GM18498 (cell line): ENCODE data around the gene ALX4.

Experiments used
- ATAC-seq: cut with Tn5 transposase; IDR thresholded peaks from one replicate; pipeline ENCODE4 v1.9.1; 2021; ENCODE audit warnings: mild to moderate bottlenecking, moderate library complexity; ENCODE audit not compliant: unreplicated experiment

The ALX4 gene

DNA sequence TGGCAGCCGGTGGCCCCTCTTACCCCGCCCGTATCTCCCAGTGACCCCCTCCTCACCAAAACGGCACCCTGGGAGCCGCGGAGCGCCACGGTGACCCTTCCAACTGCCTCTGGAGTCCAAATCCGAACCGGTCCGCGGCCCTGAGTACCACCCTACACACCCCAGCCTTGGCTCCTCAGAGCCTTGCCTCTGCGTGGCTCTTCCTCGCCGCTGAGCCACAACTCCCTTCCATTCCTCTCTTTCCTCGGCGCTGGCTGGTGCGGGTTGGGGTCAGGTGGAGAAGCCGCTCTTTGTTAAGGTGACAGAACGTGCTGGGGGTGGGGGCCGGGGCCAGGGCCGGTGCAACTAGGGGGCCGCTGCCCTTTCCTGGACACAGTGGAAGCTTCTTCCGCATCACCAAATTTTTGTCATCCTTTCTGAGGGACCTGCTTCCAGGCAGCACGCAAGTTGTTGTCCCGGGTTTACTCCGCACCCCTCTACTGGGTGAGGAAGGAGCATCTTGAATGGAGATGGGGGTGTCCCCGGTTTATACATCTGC is 6.5 kb downstream of the ALX4 start:
- ATAC-seq, result no peak

DNA sequence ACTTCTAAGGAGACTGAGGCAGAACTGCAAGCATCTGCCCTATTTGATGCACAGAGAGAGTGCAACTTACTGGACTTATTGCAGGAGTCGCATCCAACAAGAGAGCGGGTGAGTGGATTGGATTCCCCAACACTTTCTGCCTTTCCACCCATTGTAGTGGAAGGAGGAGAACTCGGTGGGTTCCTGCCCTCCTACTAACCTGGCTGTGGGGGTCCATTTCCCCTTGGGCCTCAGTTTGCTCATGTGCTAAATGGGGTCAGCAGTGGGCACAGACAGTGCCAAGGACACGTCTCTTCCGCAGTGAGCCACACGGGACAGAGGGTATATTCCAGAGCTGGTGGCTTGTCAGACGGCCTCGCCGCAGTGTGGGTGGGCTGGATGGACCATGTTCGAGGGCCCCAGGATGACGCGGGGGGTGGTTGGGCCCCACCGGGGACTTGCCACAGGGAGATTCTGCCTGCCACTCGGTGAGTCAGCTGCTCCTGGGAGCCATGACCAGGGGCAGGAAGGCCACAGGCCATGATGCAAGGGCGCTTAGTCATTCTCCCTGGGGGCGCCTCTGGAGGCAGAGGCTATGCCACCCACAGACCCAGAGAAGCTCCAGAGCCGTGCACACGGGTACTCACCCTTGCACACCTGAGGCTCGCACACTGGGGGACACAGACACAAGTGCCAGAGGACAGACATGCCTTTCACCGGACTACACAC is 8.2 kb downstream of the ALX4 start:
- no peak for ATAC-seq

GRCh38 chr11:44300844-44301563 is 8.9 kb downstream of the ALX4 start:
- ATAC-seq, result no peak

- no peak for ATAC-seq
Measured at GRCh38 chr11:44298862-44299261, 11.1 kb downstream of the ALX4 start.

DNA sequence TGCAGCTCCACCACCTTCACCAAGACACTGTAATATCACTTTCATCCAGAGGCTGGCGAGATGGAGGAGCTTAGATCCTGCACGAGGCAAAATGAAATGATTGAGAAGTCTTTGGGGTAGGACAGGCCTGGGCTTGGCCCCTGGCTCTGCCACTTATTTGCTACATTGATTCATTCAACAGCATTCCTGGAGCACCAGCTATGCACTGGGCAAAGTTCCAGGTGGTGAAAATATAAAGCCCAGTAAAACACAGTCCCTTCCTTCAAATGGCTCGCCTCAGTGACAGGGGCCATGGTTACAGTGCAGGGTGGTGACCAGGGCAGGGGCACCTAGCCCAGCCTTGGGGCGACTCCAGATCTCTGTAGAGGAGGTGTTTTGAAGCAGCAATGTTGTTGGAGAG is 19.7 kb downstream of the ALX4 start:
- no peak for ATAC-seq

GRCh38 chr11:44288133-44288526 is 21.8 kb downstream of the ALX4 start:
- no peak for ATAC-seq

GRCh38 chr11:44286911-44287310 is 23.0 kb downstream of the ALX4 start:
- ATAC-seq, result no peak

DNA sequence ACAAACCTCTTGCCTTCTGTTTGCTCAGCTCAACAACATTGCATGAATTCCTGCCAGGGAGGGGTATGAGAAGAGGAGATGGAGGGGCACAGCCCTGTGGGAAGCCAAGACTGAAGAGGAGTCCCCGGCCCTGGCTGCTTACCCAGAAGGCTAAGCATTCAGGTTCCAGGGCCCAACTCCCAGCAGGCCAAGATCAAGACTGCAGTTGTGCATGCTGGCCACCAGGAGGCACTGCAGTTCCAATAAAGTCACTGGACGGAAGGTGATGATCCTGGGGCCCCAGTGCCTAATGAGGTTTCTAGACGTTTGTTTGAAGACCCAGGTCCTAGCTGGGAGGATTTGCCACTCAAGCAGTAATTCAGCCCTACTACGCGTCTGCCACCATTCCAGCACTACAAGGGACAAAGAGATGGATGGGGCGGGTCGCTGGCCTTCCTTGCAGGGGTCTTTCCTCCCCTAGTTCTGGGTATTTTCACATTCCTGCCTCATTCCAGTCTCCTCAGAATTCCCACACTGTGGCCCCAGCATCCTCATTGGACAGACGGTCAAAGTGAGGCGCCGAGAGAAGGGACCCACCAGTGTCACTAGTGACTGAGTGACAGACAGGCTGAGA is 23.6 kb downstream of the ALX4 start:
- ATAC-seq, result peak; percentile 72

- ATAC-seq, result peak; percentile 21
Measured at GRCh38 chr11:44285756-44286155, 24.2 kb downstream of the ALX4 start.

GRCh38 chr11:44282620-44283019 is 27.3 kb downstream of the ALX4 start:
- ATAC-seq, result no peak

DNA sequence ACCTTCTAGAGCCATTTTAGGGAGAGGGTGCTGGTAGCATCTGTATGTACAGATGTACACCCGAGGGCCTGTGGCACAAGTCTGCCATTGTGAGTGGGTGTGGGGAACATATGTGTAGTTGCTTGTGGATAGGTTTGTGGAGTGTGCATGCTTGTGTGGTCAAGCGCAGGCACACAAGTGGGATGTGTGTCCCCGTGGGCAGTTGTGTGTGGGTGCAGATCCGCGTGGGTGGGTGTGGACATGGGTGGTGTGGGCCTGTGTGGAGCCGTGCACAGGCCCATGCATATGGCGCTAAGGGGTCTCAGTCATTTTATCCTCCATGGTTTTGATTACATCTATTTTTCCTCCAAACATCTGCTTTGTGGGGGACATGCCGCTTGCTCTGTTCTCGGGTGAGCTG is 28.8 kb downstream of the ALX4 start:
- no peak for ATAC-seq

GRCh38 chr11:44280257-44280656 is 29.7 kb downstream of the ALX4 start:
- ATAC-seq, result no peak

DNA sequence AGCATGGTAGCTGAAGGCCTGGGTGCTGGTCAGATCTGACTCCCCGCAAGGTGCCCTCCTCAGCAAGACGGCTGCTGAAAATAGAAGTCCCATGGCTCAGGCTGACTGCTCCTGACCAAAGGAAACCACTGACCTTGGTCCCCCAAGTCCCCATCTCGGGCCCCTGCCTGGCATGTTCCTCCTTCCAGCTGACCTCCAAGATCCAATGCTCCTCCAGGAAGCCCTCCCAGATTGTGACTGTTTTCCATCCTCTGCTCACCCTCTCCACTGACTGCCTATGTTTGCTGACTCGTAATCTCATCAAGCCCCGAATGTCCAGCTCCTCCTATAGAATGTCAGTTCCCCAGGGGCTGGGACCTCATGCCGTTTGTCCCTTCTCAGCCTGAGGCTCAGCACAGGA is 30.5 kb downstream of the ALX4 start:
- no peak for ATAC-seq

DNA sequence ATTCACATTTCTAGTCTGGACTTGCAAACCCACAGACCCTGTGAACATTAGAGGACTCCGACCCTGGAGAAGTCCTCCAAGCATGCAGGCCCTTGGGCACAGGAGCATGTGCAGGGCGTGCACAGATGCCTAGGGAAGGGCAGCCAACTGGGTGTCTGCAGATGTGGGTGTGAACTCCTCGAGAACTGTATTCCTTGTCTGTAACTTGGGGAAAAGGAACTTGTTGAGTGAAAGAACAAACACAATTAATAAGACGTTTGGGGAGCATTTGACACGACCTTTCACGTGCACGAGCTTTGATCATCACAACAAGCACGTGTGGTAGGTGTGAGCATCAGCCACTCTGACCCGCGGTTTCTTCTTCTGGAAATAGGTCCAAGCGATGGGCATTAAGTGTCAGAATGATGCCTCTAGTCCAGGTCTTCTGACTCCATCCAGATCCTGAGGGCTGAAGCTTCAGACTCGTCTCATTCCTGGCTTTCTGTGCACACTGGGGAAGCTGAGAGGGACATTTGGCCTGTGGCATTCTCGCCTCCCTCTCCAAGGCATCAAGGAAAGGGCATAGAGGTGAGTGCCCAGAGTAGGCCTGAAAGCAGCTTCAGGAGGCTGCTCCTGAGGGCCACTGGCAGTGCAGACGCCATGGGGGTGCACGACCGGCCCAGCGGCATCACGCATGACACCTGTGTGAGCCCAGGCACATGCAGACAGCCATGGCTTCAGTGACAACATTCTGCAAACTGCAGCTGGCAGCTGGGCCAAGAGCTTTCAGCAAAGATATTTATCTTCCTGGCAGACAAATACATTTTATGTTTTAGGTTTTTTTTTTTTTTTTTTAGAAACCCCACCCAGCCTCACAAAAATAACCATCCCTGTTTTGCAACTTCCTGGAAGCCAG is 32.5 kb downstream of the ALX4 start:
- no peak for ATAC-seq

GRCh38 chr11:44275961-44276550 is 33.9 kb downstream of the ALX4 start:
- no peak for ATAC-seq

DNA sequence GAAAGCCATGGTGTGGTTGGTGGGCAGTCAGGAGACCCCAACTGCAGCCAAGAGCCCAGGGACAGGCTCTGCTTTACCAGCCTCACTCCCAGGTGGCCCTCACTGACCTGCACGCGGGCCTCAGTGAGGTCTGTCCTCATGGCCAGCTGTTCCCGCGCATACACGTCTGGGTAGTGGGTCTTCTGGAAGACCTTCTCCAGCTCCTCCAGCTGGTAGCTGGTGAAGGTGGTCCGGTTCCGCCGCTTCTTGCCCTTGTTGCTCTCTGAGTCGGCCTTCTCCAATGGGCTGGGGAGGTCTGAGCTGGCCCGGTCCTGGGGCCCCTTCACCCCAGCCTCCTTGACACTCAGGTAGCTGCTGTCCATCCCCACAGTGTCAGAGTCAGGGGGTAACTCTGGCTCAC is 34.7 kb downstream of the ALX4 start:
- no peak for ATAC-seq

GRCh38 chr11:44274404-44274803 is 35.5 kb downstream of the ALX4 start:
- ATAC-seq, result no peak

DNA sequence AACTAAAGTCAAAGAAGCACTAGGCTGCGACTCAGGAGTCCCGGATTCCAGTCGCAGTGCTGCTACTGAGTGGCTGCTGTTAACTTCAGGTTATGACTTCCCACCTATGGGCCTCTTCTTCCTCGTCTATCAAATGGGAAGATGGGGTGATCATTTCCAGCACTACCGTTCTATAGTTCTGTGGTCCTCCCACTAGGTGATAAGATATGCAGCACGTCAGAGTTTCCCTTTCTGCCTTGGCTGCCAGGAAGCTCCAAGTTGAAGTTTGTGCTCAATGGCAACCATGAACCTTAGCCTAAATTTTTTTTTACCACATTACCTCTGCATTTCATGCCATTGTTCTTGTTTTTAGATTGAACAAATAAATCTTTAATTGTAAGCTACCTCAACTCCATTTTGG is 38.7 kb downstream of the ALX4 start:
- no peak for ATAC-seq

DNA sequence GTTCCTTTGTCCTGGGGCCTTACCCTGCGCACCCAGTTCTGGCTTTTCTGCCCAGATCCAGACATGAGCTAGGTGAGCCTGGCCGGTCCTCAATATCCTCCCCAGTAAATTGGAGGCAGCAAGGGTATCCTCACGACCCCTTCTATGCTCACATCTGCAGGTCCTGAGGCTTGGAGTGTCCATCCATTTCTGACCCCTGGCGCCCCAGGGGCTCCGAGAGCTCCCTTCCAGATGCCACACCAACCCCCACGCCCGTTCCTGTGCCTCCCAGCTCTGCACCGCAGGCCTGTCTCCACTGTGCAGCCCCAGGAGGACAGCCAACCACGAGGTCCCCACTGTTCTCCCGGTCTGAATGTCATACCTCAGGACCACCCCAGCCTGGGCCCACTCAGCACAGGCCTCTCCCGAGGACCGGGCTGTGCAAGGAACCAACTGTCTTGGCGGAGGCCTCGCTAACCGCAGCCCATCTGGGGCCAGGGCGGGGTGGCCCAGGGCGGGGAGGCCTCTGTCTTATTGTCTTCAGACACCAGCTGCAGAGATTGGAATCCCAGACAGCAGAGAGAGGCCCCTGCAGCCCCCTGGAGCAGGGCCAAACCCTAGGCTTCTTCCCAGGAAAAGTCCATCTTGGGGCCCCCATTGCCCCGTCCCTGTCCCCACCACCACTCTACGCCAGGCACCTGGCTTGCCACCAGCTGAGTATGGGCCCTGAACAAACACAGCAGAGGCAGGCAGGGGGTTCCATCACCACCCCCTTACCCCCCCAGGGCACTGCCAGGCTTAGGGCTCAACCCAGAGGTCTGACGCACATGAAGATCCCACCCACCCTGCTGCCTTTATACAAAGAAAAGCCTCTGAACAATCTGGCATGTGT is 39.3 kb downstream of the ALX4 start:
- no peak for ATAC-seq
